Heart left ventricle (tissue), 13 donors: Measurements from ENCODE around the gene CCDC121.

ENCODE experiments used
- POLR2A ChIP-seq, 2 donors: fragments of 450-650 bp; IDR thresholded peaks; one replicate each; pipeline ENCODE4 v1.6.1; 2017; ENCODE audit warnings: antibody characterized with exemption in 2 of 2, mild to moderate bottlenecking in 2 of 2, moderate library complexity in 2 of 2
- TF ChIP-seq, protein P1 (sequence below), 12 donors: fragments of 200-600 bp; sonication (generic) in 4 of 12; IDR thresholded peaks; one replicate each; pipeline versions ENCODE4 v1.5.0 to v1.8.0; 2018 to 2022; ENCODE audit warnings: antibody characterized with exemption in 12 of 12, mild to moderate bottlenecking in 5 of 12
- donor health status: ischemic (EF 13 %, LVEDD 7.1; RV severe dilation, severe dysfunction).
- donor health status: DM: no; HTN: yes; CAD: no.
- donor health status: DM: no; HTN: no; CAD: no.
- donor health status: ischemic (EF 25% LVEDD 6.9; RV normal size, moderate dysfunction).
- donor health status: ischemic (EF 25% LVEDD 5.7; RV mildly dilated, moderate dysfunction).
- donor health status: ischemic (EF 35%, LVEDD 5.7; RV mildly dilated, moderate dysfunction).
- donor health status: nonischemic (EF 11% LVEDD 7.7; RV severe dilation, severe dysfunction).
- donor health status: DM: yes; HTN: yes; CAD: no.
- donor health status: PGD.
- donor health status: ischemic (EF 29% LVEDD 5.4; RV normal size, mild dysfunction).
- donor health status: nonischemic (EF 23%, LVEDD 6.1; RV moderate dilation, normal function).

GRCh38 chr2:27627963-27628766 is 647 bp downstream of the CCDC121 start:
- TF ChIP-seq, protein P1, sequence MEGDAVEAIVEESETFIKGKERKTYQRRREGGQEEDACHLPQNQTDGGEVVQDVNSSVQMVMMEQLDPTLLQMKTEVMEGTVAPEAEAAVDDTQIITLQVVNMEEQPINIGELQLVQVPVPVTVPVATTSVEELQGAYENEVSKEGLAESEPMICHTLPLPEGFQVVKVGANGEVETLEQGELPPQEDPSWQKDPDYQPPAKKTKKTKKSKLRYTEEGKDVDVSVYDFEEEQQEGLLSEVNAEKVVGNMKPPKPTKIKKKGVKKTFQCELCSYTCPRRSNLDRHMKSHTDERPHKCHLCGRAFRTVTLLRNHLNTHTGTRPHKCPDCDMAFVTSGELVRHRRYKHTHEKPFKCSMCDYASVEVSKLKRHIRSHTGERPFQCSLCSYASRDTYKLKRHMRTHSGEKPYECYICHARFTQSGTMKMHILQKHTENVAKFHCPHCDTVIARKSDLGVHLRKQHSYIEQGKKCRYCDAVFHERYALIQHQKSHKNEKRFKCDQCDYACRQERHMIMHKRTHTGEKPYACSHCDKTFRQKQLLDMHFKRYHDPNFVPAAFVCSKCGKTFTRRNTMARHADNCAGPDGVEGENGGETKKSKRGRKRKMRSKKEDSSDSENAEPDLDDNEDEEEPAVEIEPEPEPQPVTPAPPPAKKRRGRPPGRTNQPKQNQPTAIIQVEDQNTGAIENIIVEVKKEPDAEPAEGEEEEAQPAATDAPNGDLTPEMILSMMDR (IDR thresholded peaks at IDR 0.05) = no peak
- no peak for TF ChIP-seq POLR2A (IDR thresholded peaks at IDR 0.05)
